Measurements from ENCODE around the gene KDM4B. TPM values are rescaled to one million over a fixed set of nuclear protein-coding genes. Genes with fewer than 3 reads are reported as not detected.

Gene KDM4B
- total and polyA plus RNA-seq, 10 of the 15 experiments (the other 5 are each of a cell fraction or from before 2014, with no cell fraction given) = 0.47 to 49.6 (median 16.2) TPM

DNA sequence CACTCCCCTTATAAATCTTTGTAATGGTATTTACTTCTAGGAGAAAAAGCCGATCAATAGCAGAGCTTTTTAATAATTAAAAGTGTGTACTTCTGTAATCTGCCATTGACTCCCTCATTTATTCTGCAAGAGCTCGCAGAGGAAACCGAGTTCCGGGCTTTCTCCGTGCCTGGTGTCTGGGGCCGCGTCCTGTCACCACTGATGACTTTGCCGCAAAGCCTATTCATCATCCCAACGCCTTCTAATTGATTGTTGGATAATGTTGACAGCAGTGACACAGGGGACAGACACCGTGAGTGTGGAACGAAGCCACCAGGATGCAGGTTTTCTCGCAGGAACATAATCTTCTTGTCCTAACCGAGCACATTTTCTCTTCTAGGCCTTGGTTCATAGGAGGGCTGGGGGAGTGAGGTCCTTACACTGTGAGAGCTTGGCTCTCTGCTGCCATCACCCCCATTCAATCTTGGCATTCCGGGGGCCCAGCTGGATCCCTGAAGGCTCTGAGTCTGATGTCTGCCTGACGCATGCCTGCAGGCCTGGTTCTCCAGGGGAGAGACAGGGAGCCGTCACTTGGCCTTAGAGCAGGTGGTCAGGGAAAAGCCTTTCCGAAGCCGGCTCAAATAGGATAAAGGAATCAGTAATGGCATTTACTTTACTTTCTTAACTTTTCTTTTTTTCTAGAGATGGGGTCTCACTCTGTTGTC, 110.3 kb downstream of the KDM4B start (continued):
- TF ChIP-seq, protein P1, sequence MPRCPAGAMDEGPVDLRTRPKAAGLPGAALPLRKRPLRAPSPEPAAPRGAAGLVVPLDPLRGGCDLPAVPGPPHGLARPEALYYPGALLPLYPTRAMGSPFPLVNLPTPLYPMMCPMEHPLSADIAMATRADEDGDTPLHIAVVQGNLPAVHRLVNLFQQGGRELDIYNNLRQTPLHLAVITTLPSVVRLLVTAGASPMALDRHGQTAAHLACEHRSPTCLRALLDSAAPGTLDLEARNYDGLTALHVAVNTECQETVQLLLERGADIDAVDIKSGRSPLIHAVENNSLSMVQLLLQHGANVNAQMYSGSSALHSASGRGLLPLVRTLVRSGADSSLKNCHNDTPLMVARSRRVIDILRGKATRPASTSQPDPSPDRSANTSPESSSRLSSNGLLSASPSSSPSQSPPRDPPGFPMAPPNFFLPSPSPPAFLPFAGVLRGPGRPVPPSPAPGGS (IDR thresholded peaks at IDR 0.05; ENCODE audit: borderline replicate concordance, insufficient read depth, low read depth, low read length, poor library complexity, severe bottlenecking) = no peak
- TF ChIP-seq, protein P2, sequence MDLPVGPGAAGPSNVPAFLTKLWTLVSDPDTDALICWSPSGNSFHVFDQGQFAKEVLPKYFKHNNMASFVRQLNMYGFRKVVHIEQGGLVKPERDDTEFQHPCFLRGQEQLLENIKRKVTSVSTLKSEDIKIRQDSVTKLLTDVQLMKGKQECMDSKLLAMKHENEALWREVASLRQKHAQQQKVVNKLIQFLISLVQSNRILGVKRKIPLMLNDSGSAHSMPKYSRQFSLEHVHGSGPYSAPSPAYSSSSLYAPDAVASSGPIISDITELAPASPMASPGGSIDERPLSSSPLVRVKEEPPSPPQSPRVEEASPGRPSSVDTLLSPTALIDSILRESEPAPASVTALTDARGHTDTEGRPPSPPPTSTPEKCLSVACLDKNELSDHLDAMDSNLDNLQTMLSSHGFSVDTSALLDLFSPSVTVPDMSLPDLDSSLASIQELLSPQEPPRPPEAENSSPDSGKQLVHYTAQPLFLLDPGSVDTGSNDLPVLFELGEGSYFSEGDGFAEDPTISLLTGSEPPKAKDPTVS (IDR thresholded peaks at IDR 0.05; ENCODE audit: low read depth, low read length) = no peak
- TF ChIP-seq JUND (IDR thresholded peaks at IDR 0.05; ENCODE audit: low read depth, low read length) = no peak
- TF ChIP-seq WRNIP1 (IDR thresholded peaks at IDR 0.05; ENCODE audit: borderline replicate concordance, low read depth, low read length) = no peak
- TF ChIP-seq KDM1A (IDR thresholded peaks at IDR 0.05; ENCODE audit: borderline replicate concordance) = no peak

DNA sequence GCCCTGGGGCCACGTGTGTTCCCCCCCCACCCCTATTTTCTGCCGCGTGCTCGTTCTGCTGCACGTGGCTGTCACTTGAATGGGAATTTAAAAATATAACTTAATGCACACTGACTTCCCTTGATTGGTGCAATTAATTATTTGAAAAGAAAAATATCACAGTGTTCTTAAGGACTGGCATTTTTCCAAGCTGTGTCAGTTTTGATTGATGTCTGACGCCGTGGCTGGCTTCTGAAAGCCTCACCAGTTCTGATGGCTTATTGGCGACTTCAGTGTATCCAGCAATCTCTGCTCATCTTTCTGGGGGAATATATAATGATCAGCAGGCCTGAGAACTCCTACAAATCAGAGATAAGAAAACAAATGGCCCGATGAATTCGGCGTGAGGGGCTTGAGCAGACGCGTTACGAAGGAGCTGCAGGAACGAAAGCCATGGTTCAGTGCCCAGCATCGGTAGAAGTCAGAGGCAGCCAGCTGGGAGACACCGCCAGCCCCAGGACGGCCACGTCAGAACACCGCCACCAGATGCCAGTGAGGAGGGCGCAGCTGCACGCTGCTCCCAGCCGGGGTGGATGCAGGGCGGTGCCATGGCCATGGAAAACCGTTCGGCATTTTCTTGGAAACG, 111.2 kb downstream of the KDM4B start:
- DNase-seq (ENCODE audit: low read depth, low spot score) (no peak), ATAC-seq (no peak), FAIRE-seq (no peak)
- Histone ChIP-seq H3K27ac (ENCODE audit: control insufficient read depth, insufficient read depth) (no peak overlapping the region), H2AFZ (ENCODE audit: control insufficient read depth, low read depth, low read length) (no peak overlapping the region), H3K9ac (ENCODE audit: control insufficient read depth, insufficient read depth, low read length) (no peak overlapping the region), H3K4me2 (ENCODE audit: control insufficient read depth, insufficient read depth) (no peak overlapping the region), H3K9me3 (replicated peaks; ENCODE audit: control insufficient read depth, insufficient read depth, low read length) (no peaks in the 10 kb centered on the region), H3K4me3 (no peak overlapping the region), H3K36me3 (ENCODE audit: control insufficient read depth in 2 of 2, insufficient read depth in 2 of 2, low read length in 1 of 2) (peaks cover 10 to 15% of the 10 kb centered on the region in 2 experiments; a peak in 3 of 4 replicates), H3K4me1 (ENCODE audit: control insufficient read depth, insufficient read depth, low read length) (no peaks in the 10 kb centered on the region), H4K20me1 (ENCODE audit: control insufficient read depth, insufficient read depth) (no peaks in the 10 kb centered on the region), H3K79me2 (ENCODE audit: control insufficient read depth, insufficient read depth, low read length) (no peaks in the 10 kb centered on the region), H3K27me3 (replicated peaks in 1 of 2; ENCODE audit: control insufficient read depth in 2 of 2, insufficient read depth in 2 of 2, low read length in 1 of 2) (no peaks in the 10 kb centered on the region)
- ChIA-PET RAD21 (ENCODE audit: unreplicated experiment) (interaction anchor here (0.6 kb wide), 1 partner anchor 132 kb away, joined by 3 read pairs; no protein-coding TSS in a partner anchor), CTCF (no interaction called here), SMC1A (ENCODE audit: uncharacterized antibody, unreplicated experiment) (no interaction called here), POLR2A (no interaction called here)
- intact Hi-C loops (cut with micrococcal nuclease; ENCODE audit: unreplicated experiment) = no loop called here
- 88% methylated on average over 27 of the region's 27 CpGs for WGBS (ENCODE audit: insufficient coverage, insufficient replicate concordance, low lambda C conversion rate, missing lambda C conversion rate)
- BruUV-seq (replicated peaks) = TSS peak; percentile 37
- TF ChIP-seq, protein P3, sequence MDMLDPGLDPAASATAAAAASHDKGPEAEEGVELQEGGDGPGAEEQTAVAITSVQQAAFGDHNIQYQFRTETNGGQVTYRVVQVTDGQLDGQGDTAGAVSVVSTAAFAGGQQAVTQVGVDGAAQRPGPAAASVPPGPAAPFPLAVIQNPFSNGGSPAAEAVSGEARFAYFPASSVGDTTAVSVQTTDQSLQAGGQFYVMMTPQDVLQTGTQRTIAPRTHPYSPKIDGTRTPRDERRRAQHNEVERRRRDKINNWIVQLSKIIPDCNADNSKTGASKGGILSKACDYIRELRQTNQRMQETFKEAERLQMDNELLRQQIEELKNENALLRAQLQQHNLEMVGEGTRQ (IDR thresholded peaks at IDR 0.05; ENCODE audit: borderline replicate concordance, low read depth, low read length) = no peak
- TF ChIP-seq SMAD5 (IDR thresholded peaks at IDR 0.05; ENCODE audit: low read depth) (no peak), MTA2 (IDR thresholded peaks at IDR 0.05; ENCODE audit: low read depth) (no peak), ZBED1 (IDR thresholded peaks at IDR 0.05; ENCODE audit: borderline replicate concordance) (no peak), MTA3 (IDR thresholded peaks at IDR 0.05; ENCODE audit: borderline replicate concordance, low read length) (no peak)
- TF ChIP-seq, protein P4, sequence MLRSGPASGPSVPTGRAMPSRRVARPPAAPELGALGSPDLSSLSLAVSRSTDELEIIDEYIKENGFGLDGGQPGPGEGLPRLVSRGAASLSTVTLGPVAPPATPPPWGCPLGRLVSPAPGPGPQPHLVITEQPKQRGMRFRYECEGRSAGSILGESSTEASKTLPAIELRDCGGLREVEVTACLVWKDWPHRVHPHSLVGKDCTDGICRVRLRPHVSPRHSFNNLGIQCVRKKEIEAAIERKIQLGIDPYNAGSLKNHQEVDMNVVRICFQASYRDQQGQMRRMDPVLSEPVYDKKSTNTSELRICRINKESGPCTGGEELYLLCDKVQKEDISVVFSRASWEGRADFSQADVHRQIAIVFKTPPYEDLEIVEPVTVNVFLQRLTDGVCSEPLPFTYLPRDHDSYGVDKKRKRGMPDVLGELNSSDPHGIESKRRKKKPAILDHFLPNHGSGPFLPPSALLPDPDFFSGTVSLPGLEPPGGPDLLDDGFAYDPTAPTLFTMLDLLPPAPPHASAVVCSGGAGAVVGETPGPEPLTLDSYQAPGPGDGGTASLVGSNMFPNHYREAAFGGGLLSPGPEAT (IDR thresholded peaks at IDR 0.05; ENCODE audit: low read depth) = no peak
- in situ Hi-C loops (cut with MboI) = no loop called here

Measured in GM12878 (cell line).